Panc1 (cell line): ENCODE data around the gene CADM4. TPM values are rescaled to one million over a fixed set of nuclear protein-coding genes. Genes with fewer than 3 reads are reported as not detected.

Experiments
- ATAC-seq: fragments of 200-7000 bp; cut with Tn5 transposase; 2 replicates; pipeline ENCODE4 v1.9.1; 2020; ENCODE audit warnings: mild to moderate bottlenecking, moderate library complexity
- BruUV-seq: library from RNA; stranded (reverse); fragments of 400-500 nt; replicated peaks from 2 replicates; lab custom pipeline; 2021; lab: Mats Ljungman, UMichigan
- CTCF ChIA-PET: fragments of 300-600 bp; sonication (Branson Sonifier 250); formaldehyde crosslinking; loops from one replicate; lab custom pipeline; 2022; ENCODE audit warnings: antibody characterized with exemption; lab: Charles Lee
- POLR2A ChIA-PET: fragments of 300-600 bp; sonication (Branson Sonifier 250); formaldehyde crosslinking; loops from one replicate; lab custom pipeline; 2022; ENCODE audit warnings: antibody characterized with exemption; lab: Charles Lee
- DNase-seq: peaks from one replicate; pipeline ENCODE4 v3.0.0-alpha.2; 2010; ENCODE audit warnings: low read depth, low spot score
- H3K27ac ChIP-seq: 2 replicates; pipeline ENCODE4 v1.5.1; 2011; ENCODE audit warnings: mild to moderate bottlenecking, low read length, inconsistent platforms
- H3K27me3 ChIP-seq: fragments of 200-500 bp; sonication (Bioruptor generic); 2 replicates; pipeline ENCODE4 v1.6.0; 2014; ENCODE audit warnings: low read length, inconsistent platforms; ENCODE audit not compliant: control insufficient read depth, insufficient read depth
- H3K36me3 ChIP-seq: fragments of 200-500 bp; sonication (Bioruptor generic); 2 replicates; pipeline ENCODE4 v1.5.1; 2014; ENCODE audit warnings: inconsistent platforms, mild to moderate bottlenecking, low read length, moderate library complexity; ENCODE audit not compliant: control insufficient read depth, insufficient read depth
- H3K4me1 ChIP-seq: 2 replicates; pipeline ENCODE4 v1.5.1; 2011; ENCODE audit warnings: inconsistent platforms, mild to moderate bottlenecking, low read length, moderate library complexity; ENCODE audit not compliant: control insufficient read depth, insufficient read depth
- H3K4me3 ChIP-seq, 2 experiments: 2 replicates each; pipeline ENCODE4 v1.5.1; 2011 to 2012; ENCODE audit warnings: low read depth in 2 of 2, low read length in 2 of 2, mild to moderate bottlenecking in 2 of 2, inconsistent platforms in 1 of 2, moderate library complexity in 1 of 2
- H3K9me3 ChIP-seq: fragments of 200-500 bp; sonication (Bioruptor generic); 2 replicates; pipeline ENCODE4 v1.5.1; 2014; ENCODE audit warnings: low read depth, mild to moderate bottlenecking, inconsistent platforms, low read length, moderate library complexity; ENCODE audit not compliant: control insufficient read depth, insufficient read depth
- CTCF ChIP-seq: fragments of 450-650 bp; IDR thresholded peaks from 2 replicates; pipeline ENCODE4 v1.5.1; 2017; ENCODE audit warnings: mild to moderate bottlenecking
- POLR2AphosphoS5 ChIP-seq: IDR thresholded peaks from 2 replicates; pipeline ENCODE4 v1.6.1; 2012; ENCODE audit warnings: mild to moderate bottlenecking, low read depth, low read length, moderate library complexity
- REST ChIP-seq, 2 experiments: IDR thresholded peaks; 2 replicates each; pipeline ENCODE4 v1.6.1; 2011 to 2012; ENCODE audit warnings: low read depth in 2 of 2, control low read depth in 1 of 2, low read length in 1 of 2, mild to moderate bottlenecking in 1 of 2, moderate library complexity in 1 of 2; ENCODE audit not compliant: insufficient read depth in 1 of 2
- SIN3A ChIP-seq: IDR thresholded peaks from 2 replicates; pipeline ENCODE4 v1.6.1; 2012; ENCODE audit warnings: low read depth, mild to moderate bottlenecking, low read length, moderate library complexity, borderline replicate concordance; ENCODE audit not compliant: insufficient read depth
- TCF7L2 ChIP-seq: IDR thresholded peaks from 2 replicates; pipeline ENCODE4 v1.6.1; 2011; ENCODE audit warnings: mild to moderate bottlenecking, low read depth, low read length, inconsistent platforms
- in situ Hi-C: cut with HindIII; loops from 2 replicates; pipeline ENCODE4 v1.10.0; 2016; ENCODE audit warnings: low sequenced_read_pairs, low pct_unique_long_range_greater_than_20kb
- intact Hi-C: fragments of 100-400 bp; cut with micrococcal nuclease; formaldehyde crosslinking; loops from one replicate; pipeline ENCODE4 v1.10.0; 2022; ENCODE audit not compliant: unreplicated experiment
- total RNA-seq: library from RNA; stranded (reverse); gene quantifications from one replicate; pipeline ENCODE4 v1.2.1, GENCODE V29; 2021; ENCODE audit not compliant: unreplicated experiment

Gene CADM4
- total RNA-seq, 1 experiment from 2014 or later: 2.7 TPM

- intact Hi-C loops: no loop called here
- Histone ChIP-seq H3K4me3 (peak overlapping the region; percentile 82 to 95), H3K4me1 (peaks cover 7% of the 10 kb centered on the region; the same call in 1 of the 2 replicates), H3K27me3 (no peaks in the 10 kb centered on the region), H3K9me3 (no peaks in the 10 kb centered on the region), H3K36me3 (peaks cover 6% of the 10 kb centered on the region; the same call in 1 of the 2 replicates), H3K27ac (peak overlapping the region; percentile 93)
- DNase-seq (no peak), ATAC-seq (no peak)
- no peak for TF ChIP-seq TCF7L2
- no peak for TF ChIP-seq CTCF
- TF ChIP-seq POLR2AphosphoS5: no peak
- TF ChIP-seq REST (IDR thresholded peaks at IDR 0.05; ENCODE audit: insufficient read depth in 1 of 2, low read depth in 2 of 2, low read length in 1 of 2): no peak
- no TSS peak for BruUV-seq
- ChIA-PET CTCF (no interaction called here), POLR2A (no interaction called here)
- in situ Hi-C loops: no loop called here
Observed at GRCh38 chr19:43596842-43597461, 42.7 kb downstream of the CADM4 start.

GRCh38 chr19:43595999-43596841 lies 43.4 kb downstream of the CADM4 start, which contains the start of the genes IRGQ and ZNF576:
Gene IRGQ, minus strand, starts transcription at chr19:43596134. Its CDS starts 796 bp downstream, at chr19:43595338.
Gene ZNF576, plus strand, starts transcription at chr19:43596595. Its CDS starts 514 bp downstream, at chr19:43597109.
- TSS peak; percentile 62 for BruUV-seq
- in situ Hi-C loops: no loop called here
- peaks cover 6% of the 10 kb centered on the region; the same call in 1 of the 2 replicates for H3K36me3 ChIP-seq
- ChIA-PET CTCF (interaction anchor here (0.5 to 1.0 kb wide), 3 partner anchors 8 to 130 kb away, joined by 3 to 6 read pairs (median 4); no protein-coding TSS in a partner anchor), POLR2A (interaction anchor here (0.5 to 0.6 kb wide), 2 partner anchors 91 to 126 kb away, joined by 3 to 4 read pairs; no protein-coding TSS in a partner anchor)
- H3K4me1 ChIP-seq: peaks cover 7% of the 10 kb centered on the region; the same call in 1 of the 2 replicates
- peak within 1 kb of the TSS; percentile 82 to 95 for H3K4me3 ChIP-seq
- TF ChIP-seq SIN3A (0 out of 2 replicates have a peak, but pooled peaks have one; percentile 83), REST (IDR thresholded peaks at IDR 0.05; ENCODE audit: insufficient read depth in 1 of 2, low read depth in 2 of 2, low read length in 1 of 2) (no peak; a peak in 1 of 4 replicates), TCF7L2 (peak; percentile 22; the same call in 1 of the 2 replicates), POLR2AphosphoS5 (0 out of 2 replicates have a peak, but pooled peaks have one; percentile 19), CTCF (no peak)
- no peaks in the 10 kb centered on the region for H3K27me3 ChIP-seq
- peak within 1 kb of the TSS; percentile 93 for H3K27ac ChIP-seq
- ATAC-seq (peak; percentile 93), DNase-seq (peak; percentile 93)
- intact Hi-C loops: no loop called here
- no peaks in the 10 kb centered on the region for H3K9me3 ChIP-seq
